Stomach (tissue), 4 donors: ENCODE results near the gene TOP2A.

Experiments
- EP300 ChIP-seq: sonication (generic); formaldehyde crosslinking; IDR thresholded peaks from one replicate; pipeline ENCODE4 v1.6.1; 2017; ENCODE audit warnings: antibody characterized with exemption
- POLR2A ChIP-seq, 4 donors: fragments of 450-650 bp; IDR thresholded peaks; one replicate each; pipeline ENCODE4 v1.6.1; 2016; ENCODE audit warnings: antibody characterized with exemption in 4 of 4, control low read depth in 2 of 4, mild to moderate bottlenecking in 1 of 4, moderate library complexity in 1 of 4
- TF ChIP-seq, protein P1 (sequence below), 7 experiments: fragments of 450-650 bp in 4 of 7; fragments of 200-600 bp in 3 of 7; sonication (generic) in 3 of 7; IDR thresholded peaks; one replicate each; pipeline ENCODE4 v1.5.1; 2016 to 2019; ENCODE audit warnings: antibody characterized with exemption in 7 of 7, control low read depth in 2 of 7, mild to moderate bottlenecking in 1 of 7

DNA sequence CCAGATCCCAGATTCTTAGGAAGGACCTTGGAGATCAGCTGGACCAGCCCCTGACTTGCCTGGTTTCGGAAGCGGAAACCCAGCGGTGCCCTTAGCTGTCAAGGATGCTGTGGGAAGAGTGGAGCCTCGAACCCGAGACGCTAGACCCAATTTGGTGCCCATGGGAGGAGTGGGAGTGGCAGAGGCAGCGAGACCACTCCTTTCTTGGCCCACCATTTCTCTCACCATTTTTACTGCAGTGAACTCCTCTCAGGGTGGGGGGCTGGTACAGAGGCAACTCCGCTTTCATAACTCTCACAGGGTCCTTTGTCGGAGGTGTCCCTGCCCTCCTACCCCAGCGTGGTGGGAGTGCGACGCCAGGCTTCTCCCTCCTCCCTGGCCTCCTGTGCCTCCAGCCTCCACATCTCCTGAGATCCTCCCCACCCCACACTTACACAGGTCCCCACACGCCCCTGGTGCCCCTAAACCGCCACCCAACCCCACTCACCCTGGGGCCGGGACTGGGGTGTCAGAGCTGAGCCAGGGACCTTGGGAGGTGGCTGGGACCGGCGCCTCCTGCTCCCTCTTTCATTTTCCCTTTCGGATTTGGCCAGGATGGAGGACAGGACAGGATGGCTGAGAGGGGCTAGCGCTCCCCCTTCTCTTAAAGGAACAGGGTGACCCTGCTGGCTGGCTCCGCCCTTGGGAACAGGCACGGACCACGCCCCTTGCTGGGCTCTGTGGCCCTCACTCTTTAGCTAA lies 53.4 kb downstream of the TOP2A start, which contains the start of gene GJD3:
- no peak for TF ChIP-seq POLR2A (IDR thresholded peaks at IDR 0.05)
- TF ChIP-seq, protein P1, sequence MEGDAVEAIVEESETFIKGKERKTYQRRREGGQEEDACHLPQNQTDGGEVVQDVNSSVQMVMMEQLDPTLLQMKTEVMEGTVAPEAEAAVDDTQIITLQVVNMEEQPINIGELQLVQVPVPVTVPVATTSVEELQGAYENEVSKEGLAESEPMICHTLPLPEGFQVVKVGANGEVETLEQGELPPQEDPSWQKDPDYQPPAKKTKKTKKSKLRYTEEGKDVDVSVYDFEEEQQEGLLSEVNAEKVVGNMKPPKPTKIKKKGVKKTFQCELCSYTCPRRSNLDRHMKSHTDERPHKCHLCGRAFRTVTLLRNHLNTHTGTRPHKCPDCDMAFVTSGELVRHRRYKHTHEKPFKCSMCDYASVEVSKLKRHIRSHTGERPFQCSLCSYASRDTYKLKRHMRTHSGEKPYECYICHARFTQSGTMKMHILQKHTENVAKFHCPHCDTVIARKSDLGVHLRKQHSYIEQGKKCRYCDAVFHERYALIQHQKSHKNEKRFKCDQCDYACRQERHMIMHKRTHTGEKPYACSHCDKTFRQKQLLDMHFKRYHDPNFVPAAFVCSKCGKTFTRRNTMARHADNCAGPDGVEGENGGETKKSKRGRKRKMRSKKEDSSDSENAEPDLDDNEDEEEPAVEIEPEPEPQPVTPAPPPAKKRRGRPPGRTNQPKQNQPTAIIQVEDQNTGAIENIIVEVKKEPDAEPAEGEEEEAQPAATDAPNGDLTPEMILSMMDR (IDR thresholded peaks at IDR 0.05): no peak
- TF ChIP-seq EP300: no peak
